ENCODE results near the gene PTGDS. TPM values are rescaled to one million over a fixed set of nuclear protein-coding genes. Genes with fewer than 3 reads are reported as not detected.

Gene PTGDS
- total RNA-seq, 1 donor from 2014 or later = not detected

DNA sequence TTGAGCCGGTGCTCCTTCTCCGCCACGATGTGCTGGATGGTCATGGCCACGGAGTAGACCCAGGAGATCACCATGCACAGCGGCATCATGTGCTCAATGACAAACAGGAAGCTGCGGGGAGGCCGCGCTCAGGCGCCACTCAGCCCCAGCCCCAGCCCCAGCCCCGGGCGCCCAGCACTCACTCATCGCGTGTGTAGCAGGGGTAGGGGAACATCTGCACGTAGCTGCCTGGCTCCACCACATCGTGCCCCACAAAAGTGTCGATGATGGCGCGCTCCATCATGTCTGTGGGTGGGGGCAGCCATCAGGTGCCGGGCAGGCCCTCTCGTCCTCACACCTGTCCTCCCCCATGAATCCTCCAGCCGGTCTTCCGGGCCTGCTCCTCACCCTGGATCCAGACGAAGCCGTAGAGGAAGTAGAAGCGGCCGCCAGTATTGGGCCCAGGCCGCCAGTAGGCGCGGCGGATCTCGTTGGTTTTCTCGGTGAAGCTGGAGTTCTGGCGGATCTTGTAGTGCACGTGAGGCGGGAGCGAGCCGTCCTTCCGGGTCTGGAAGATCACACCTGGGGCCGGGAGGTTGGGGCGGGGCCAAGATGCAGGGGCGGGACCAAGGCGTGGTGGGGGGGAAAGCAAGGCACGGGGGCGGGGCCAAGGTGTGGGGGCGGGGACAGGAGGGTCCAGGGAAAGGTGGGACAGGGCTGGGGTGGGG is 40.6 kb downstream of the PTGDS start:
- Mint-ChIP-seq H3K27me3 (ENCODE audit: unreplicated experiment) (peaks cover 4% of the 10 kb centered on the region), H3K4me3 (ENCODE audit: unreplicated experiment) (no peak overlapping the region)
- TF ChIP-seq, protein P1, sequence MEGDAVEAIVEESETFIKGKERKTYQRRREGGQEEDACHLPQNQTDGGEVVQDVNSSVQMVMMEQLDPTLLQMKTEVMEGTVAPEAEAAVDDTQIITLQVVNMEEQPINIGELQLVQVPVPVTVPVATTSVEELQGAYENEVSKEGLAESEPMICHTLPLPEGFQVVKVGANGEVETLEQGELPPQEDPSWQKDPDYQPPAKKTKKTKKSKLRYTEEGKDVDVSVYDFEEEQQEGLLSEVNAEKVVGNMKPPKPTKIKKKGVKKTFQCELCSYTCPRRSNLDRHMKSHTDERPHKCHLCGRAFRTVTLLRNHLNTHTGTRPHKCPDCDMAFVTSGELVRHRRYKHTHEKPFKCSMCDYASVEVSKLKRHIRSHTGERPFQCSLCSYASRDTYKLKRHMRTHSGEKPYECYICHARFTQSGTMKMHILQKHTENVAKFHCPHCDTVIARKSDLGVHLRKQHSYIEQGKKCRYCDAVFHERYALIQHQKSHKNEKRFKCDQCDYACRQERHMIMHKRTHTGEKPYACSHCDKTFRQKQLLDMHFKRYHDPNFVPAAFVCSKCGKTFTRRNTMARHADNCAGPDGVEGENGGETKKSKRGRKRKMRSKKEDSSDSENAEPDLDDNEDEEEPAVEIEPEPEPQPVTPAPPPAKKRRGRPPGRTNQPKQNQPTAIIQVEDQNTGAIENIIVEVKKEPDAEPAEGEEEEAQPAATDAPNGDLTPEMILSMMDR (IDR thresholded peaks at IDR 0.05; ENCODE audit: partially characterized antibody, unreplicated experiment) = no peak

DNA sequence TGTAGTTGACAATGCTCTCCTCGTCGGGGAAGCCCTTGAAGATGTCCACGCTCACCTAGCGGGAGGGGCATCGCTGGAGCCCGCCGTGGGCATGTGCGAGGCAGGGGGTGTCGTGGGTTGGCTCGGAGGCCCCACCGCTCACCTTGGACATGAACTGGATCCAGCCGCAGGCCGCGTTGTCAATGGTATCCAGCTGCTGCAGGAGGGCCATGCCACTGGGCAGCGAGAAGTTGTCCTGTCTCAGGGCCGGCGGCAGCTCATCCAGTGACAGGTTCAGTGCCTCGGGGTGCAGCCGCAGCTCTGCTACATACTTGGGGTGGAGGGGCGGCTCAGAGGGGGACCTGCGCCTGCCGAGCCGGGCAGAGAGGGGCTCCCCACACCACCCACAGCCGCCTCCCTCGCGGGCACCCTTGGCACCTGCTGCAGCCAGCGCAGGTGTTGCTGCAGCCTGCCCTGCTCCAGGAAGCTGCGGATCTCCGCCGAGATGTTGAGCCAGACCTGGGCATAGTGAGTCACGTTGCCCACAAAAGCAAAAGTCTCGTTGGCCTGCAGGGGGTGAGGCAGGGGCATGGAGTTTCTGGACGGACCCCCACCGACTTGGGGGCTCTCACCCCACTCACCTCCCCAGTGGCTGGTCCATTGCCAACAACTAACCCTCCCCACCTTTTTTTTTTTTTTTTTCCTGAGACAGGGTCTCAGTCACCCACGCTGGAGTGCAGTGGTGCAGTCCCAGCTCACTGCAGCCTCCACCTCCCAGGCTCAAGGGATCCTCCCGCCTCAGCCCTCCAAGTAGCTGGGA is 41.7 kb downstream of the PTGDS start:
- Mint-ChIP-seq H3K27ac (ENCODE audit: unreplicated experiment) (no peak overlapping the region), H3K27me3 (ENCODE audit: unreplicated experiment) (peaks cover 5% of the 10 kb centered on the region), H3K36me3 (ENCODE audit: unreplicated experiment) (no peaks in the 10 kb centered on the region), H3K4me1 (ENCODE audit: low read depth, unreplicated experiment) (peaks cover 2% of the 10 kb centered on the region), H3K9me3 (ENCODE audit: unreplicated experiment) (peaks cover 3% of the 10 kb centered on the region), H3K4me3 (ENCODE audit: unreplicated experiment) (no peak overlapping the region)
- TF ChIP-seq, protein P1 (IDR thresholded peaks at IDR 0.05; ENCODE audit: partially characterized antibody, unreplicated experiment) = no peak
- no peak for DNase-seq

More for the DNA sequence above, 40.6 kb downstream of the PTGDS start:
- DNase-seq = no peak
- Mint-ChIP-seq H3K36me3 (ENCODE audit: unreplicated experiment) (no peaks in the 10 kb centered on the region), H3K4me1 (ENCODE audit: low read depth, unreplicated experiment) (no peaks in the 10 kb centered on the region), H3K27ac (ENCODE audit: unreplicated experiment) (no peak overlapping the region), H3K9me3 (ENCODE audit: unreplicated experiment) (peaks cover 2% of the 10 kb centered on the region)

DNA sequence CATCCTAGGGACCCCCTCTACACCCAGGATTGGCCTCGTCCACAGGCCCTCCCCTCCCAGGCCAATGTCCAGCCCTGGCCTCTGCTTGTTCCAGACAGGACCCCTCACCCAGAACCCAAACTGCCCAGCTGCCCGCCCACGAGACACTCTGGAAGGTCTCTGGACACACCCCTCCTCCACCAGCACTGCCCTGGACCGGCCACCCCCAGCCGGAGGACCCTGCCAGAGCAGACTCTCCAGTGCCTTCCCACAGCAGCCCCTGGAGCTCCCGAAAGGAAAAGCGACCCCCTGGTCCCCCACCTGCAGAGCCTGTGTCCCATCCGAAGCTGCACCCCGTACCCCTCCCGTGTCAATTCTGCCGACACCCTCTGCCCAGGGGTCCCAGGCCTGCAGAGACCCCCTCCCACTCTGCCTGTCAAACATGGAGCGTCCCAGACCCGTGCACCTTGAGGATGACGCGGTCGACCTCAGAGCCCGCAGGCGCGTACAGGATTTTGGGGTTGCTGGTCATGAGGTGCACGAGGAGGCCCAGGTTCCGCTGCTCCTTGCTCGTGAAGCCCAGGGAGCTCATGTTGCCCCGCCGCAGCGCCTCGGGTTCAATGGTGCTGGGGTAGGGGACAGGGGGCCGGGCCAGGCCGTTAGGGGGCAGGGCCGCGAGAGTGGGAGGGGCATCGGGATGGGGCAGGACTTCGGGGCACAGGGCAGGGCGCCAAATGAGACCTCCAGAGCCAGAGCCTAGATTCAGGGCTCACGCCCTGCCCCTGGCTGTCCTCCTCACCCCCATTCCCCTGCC is 42.8 kb downstream of the PTGDS start:
- H3K4me1 Mint-ChIP-seq (ENCODE audit: low read depth, unreplicated experiment) = peaks cover 2% of the 10 kb centered on the region
- no peak overlapping the region for H3K27ac Mint-ChIP-seq (ENCODE audit: unreplicated experiment)
- H3K9me3 Mint-ChIP-seq (ENCODE audit: unreplicated experiment) = peaks cover 3% of the 10 kb centered on the region
- DNase-seq = no peak
- H3K36me3 Mint-ChIP-seq (ENCODE audit: unreplicated experiment) = no peaks in the 10 kb centered on the region
- TF ChIP-seq, protein P1 (IDR thresholded peaks at IDR 0.05; ENCODE audit: partially characterized antibody, unreplicated experiment) = no peak
- H3K27me3 Mint-ChIP-seq (ENCODE audit: unreplicated experiment) = peaks cover 5% of the 10 kb centered on the region
- no peak overlapping the region for H3K4me3 Mint-ChIP-seq (ENCODE audit: unreplicated experiment)

DNA sequence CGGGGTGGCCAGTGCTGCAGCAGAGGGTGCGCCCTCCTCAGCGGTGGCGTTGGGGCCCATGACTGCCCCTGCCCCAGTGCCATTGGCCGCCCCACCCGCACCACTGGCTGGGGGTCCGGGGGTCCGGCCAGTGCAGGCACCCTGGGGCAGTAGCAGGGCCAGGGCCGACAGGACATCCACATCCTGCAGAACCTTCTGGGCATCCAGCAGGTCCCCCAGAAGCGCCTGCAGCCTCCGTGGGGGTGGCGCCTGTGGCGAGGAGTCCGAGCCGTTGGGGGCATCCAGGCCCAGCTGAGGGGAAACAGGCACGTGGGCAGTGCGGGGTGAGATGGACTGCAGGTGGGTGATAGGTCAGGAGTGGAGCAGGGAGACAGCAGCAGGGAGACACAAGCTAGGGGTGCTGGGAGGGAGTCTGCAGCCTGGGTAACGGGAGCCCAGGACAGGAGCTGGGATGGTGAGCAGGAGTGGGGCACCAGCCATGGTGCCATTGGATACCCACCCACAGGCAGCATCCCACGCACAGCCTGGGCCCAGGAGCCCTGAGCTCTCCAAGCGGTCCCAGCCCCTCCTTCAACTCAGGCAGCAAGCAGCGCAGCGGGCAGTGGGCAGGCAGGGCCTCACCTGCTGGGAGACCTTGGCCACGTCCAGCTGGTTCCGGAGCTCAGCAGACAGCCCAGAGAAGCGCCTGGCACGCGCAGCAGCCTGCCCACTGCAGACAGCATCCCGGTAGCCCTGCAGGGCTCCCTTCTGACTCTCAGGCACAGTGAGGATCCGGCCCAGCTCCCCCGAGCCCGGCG is 43.7 kb downstream of the PTGDS start:
- peaks cover 1% of the 10 kb centered on the region for H3K9me3 Mint-ChIP-seq (ENCODE audit: unreplicated experiment)
- H3K4me3 Mint-ChIP-seq (ENCODE audit: unreplicated experiment) = no peak overlapping the region
- peaks cover 5% of the 10 kb centered on the region for H3K27me3 Mint-ChIP-seq (ENCODE audit: unreplicated experiment)
- no peak overlapping the region for H3K27ac Mint-ChIP-seq (ENCODE audit: unreplicated experiment)
- peaks cover 2% of the 10 kb centered on the region for H3K4me1 Mint-ChIP-seq (ENCODE audit: low read depth, unreplicated experiment)
- DNase-seq = no peak
- TF ChIP-seq, protein P1 (IDR thresholded peaks at IDR 0.05; ENCODE audit: partially characterized antibody, unreplicated experiment) = no peak
- no peaks in the 10 kb centered on the region for H3K36me3 Mint-ChIP-seq (ENCODE audit: unreplicated experiment)

Measured in glutamatergic neuron (in vitro differentiated cells).